GM12873 (cell line): Measurements from ENCODE around the gene PLPPR3.

ENCODE experiments used
- CTCF ChIP-seq: IDR thresholded peaks from 2 replicates; pipeline ENCODE4 v1.5.1; 2012; ENCODE audit warnings: low read depth, mild to moderate bottlenecking, moderate library complexity, low read length, control low read depth; ENCODE audit not compliant: insufficient read depth; ENCODE audit errors: missing control alignments

Gene PLPPR3

GRCh38 chr19:821231-821824, 427 bp downstream of the PLPPR3 start:
- TF ChIP-seq CTCF, result no peak

- no peak for TF ChIP-seq CTCF
These were observed 5.3 kb downstream of the PLPPR3 start for GRCh38 chr19:816500-816857.

GRCh38 chr19:815775-816499, 5.8 kb downstream of the PLPPR3 start:
- no peak for TF ChIP-seq CTCF

- no peak for TF ChIP-seq CTCF
These were observed 6.5 kb downstream of the PLPPR3 start for GRCh38 chr19:815079-815774.

- TF ChIP-seq CTCF, result no peak
These were observed 7.3 kb downstream of the PLPPR3 start for GRCh38 chr19:814152-815078.

GRCh38 chr19:813219-814151, 8.3 kb downstream of the PLPPR3 start:
- no peak for TF ChIP-seq CTCF
